HG03045 (cell line): ENCODE measurements around the gene CLK1.
A peak's percentile ranks its signal among the peaks of the same experiment; 100 is the strongest.
"Not testable (repeated sequence)": the region's sequence is repeated elsewhere in the genome, so short reads cannot be mapped to it uniquely, and the experiment has no call there.

Experiments used
- ATAC-seq: cut with Tn5 transposase; IDR thresholded peaks from one replicate; pipeline ENCODE4 v1.9.1; 2021; ENCODE audit warnings: mild to moderate bottlenecking, moderate library complexity; ENCODE audit not compliant: unreplicated experiment

CLK1 gene

DNA sequence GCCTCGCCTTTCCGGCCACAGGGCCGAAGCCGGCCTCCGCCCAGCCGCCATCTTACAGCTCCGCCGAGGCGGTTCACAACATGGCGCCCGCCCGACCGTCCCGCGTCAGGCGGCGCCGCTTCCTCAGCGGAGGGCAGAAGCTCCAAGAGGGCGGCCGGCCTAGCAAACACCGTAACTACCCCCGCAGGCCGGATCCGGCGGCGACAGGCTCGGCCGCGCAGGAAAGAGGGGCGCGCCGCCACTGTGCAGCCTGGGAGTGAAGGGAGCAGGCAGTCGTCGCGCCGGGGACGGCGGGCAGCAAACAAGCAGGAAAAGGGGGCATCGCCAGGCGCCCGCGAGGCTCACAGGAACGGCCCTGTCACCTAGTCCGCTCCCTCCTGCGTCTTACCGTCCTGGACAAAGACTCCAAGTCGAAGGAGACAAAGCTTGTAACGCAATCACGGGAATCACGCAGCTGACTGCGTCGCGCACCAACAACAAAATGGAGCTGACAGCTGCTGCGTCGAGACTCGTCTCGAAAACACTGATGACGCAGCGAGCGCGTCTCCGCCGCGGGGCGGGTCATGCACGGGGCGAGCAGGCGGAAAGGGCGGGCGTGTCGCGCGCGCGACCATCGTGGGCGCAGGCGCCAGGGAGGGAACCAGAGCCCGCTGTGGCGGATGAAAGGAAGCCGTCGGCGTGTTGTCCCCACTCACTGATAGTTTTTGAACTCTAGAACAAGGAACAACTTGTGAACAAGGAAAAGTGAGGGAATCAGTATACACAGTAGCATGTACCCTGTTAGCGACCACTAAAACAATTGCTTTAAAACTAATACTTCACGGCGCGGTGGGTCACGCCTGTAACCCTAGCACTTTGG is at the start of gene CLK1:
TSS of gene CLK1 (minus strand) at position 483 of the 859 bp plus-strand sequence. CDS start 2,796 bp downstream, outside the sequence.
- ATAC-seq: peak; percentile 81

GRCh38 chr2:200913654-200914053 is 49.2 kb upstream of the CLK1 start:
- no peak for ATAC-seq

DNA sequence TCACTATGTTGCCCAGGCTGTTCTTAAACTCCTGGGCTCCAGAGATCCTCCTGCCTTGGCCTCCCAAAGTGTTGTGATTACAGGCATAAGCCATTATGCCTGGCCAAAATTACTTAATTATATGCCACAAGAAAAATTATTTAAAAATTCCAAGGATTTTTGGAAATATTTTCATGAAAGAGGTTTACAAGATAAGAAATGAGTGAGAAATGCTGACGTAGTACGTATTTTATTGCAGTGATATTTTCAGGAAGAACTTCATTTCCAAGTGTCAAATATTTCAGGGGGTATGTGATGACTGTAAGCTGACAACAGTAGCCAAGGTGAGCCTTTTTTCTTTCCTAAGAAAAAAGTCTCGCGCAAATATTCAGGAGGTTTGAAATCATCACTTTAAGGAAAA is 45.5 kb upstream of the CLK1 start:
- ATAC-seq: no peak

- peak; percentile 53 for ATAC-seq
Observed at GRCh38 chr2:200905618-200906296, 41.3 kb upstream of the CLK1 start.

- ATAC-seq: peak; percentile 91
Observed at GRCh38 chr2:200901459-200902072, 37.1 kb upstream of the CLK1 start.

DNA sequence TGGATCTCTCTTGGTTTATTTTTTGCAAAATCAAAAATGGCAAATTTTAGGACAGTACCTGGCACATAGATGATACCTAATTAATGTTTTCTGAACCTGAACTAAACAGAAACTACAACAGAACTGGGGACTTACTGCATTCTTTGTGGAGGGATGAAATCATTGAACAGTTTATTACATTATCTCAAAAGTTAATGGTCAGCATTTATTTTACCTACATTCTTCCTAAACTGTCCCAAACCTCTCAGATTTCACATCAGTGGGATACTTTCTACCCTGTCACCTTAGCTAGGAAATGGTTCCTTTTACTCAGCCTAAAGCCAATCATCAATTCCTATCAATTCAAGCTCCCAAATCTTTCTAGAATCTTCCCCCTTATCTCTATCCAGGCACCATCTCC is 35.0 kb upstream of the CLK1 start:
- no peak for ATAC-seq

GRCh38 chr2:200888704-200889625 is 24.5 kb upstream of the CLK1 start, which contains the start of the genes NIF3L1 and PPIL3:
TSS of gene NIF3L1 (plus strand) at chr2:200889371. CDS start at chr2:200891944, 2,573 bp downstream.
TSS of gene PPIL3 (minus strand) at chr2:200889077. CDS start at chr2:200887615, 1,462 bp downstream.
- ATAC-seq: peak; percentile 89

DNA sequence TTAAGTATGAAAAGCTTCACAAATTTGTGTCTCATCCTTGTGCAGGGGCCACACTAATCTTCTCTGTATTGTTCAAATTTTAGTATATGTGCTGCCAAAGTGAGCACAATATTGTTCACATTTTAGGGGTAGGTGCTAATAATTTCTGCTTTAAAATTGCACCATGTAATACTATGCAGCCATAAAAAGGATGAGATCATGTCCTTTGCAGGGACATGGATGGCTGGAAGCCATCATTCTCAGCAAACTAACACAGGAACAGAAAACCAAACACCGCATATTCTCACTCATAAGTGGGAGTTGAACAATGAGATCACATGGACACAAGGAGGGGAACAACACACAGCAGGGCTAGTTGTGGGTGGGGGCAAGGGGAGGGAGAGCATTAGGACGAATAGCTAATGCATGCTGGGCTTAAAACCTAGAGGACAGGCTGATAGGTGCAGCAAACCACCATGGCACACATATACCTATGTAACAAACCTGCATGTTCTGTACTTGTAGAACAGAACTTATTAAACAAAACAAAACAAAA is 17.3 kb upstream of the CLK1 start:
- not testable (repeated sequence) for ATAC-seq

GRCh38 chr2:200878289-200878880 is 13.9 kb upstream of the CLK1 start:
- no peak for ATAC-seq

DNA sequence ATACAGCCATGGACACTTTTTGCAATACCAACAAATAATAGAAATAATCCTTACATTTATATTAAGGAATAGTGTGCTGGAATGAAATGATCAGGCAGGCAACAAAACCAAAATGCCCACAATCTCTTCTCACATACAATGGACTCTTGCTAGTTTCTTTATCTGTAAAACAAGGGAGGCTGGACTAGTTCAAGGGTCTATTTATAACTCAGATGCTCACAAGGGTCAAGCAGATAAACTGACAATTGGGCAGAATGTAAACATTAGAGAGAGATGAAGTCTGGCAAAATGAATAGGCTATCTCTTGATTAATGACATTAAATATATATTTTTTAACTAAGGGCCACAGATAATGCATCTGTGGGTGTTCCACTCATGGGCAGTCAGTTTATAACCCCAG is 13.0 kb upstream of the CLK1 start:
- ATAC-seq: no peak

DNA sequence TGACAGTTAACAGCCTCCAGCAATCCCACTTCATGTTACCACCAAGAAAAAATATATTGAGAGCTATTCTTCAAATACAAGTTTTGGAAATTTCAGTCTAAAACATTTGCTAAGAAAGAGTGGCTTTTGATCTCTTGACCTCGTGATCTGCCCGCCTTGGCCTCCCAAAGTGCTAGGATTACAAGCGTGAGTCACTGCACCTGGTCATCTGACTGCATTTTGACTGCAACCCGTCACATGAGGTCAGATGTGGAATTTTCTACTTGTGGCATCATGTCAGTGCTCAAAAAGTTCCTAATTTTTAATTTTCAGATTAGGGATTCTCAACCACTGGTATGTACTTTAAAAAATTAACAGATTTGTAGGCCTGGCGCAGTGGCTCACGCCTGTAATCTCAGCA is 9.1 kb upstream of the CLK1 start:
- no peak for ATAC-seq

- ATAC-seq: no peak
Observed at GRCh38 chr2:200871151-200871550, 6.7 kb upstream of the CLK1 start.

- no peak for ATAC-seq
Observed at GRCh38 chr2:200869014-200869413, 4.6 kb upstream of the CLK1 start.

DNA sequence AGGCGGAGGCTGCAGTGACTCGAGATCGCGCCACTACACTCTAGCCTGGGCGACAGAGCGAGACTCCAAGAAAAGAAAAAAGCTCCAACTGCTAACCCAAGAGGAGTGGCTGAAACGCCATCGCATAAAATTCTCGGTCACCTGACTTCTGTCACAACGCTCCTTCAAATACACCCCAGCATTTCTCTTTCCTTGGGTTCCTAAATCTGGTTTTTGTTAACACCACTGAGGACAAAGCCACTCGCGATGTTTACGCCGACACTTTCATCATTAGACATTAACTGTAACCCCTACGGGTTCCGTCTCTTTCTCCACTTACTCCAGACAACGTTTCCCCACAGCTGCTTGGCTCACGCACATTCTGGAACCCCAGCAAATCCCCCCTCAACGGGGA is 679 bp downstream of the CLK1 start:
- ATAC-seq: peak; percentile 18

- ATAC-seq: no peak
Observed at GRCh38 chr2:200862532-200863000, 1.9 kb downstream of the CLK1 start.

DNA sequence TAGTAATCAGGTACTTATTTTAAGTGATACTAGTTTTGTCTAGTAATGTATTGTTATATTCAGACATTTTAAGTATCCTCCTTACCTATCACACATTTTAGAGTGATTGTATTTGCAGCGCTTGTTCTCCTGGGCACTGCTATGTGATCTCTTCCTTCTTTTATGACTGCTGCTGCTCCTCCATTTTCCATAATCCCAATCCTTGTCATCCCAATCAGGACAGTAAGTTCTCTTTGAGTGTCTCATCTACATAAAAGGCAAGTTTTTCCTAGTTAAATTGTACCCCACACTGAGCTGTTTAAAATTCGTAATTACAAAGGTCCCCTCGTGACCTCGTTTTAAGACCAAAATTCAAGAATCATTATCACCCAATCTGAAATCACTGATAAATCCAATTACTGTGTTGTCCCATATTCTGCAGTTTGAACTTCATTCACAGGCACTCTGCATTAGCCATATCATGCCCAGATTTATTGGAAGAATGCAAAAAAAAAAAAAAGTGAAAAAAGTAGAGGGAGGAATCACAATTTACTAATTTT is 2.8 kb downstream of the CLK1 start:
- ATAC-seq: no peak

GRCh38 chr2:200860092-200860795 is 4.2 kb downstream of the CLK1 start:
- ATAC-seq: no peak

GRCh38 chr2:200856806-200857205 is 7.7 kb downstream of the CLK1 start:
- ATAC-seq: no peak

- no peak for ATAC-seq
Observed at GRCh38 chr2:200852605-200853004, 11.9 kb downstream of the CLK1 start.
